Vagina (tissue), 2 donors: Measurements from ENCODE around the gene ECT2.

ENCODE experiments used
- CTCF ChIP-seq, 3 experiments: fragments of 450-650 bp in 2 of 3; fragments of 200-600 bp in 1 of 3; sonication (generic) in 1 of 3; IDR thresholded peaks; one replicate each; pipeline ENCODE4 v1.5.1; 2017 to 2019; ENCODE audit warnings: antibody characterized with exemption in 3 of 3, mild to moderate bottlenecking in 2 of 3, moderate library complexity in 2 of 3
- POLR2A ChIP-seq, 2 donors: fragments of 450-650 bp; IDR thresholded peaks; one replicate each; pipeline ENCODE4 v1.6.1; 2017; ENCODE audit warnings: antibody characterized with exemption in 2 of 2, mild to moderate bottlenecking in 2 of 2, moderate library complexity in 2 of 2
- POLR2AphosphoS5 ChIP-seq, 2 donors: sonication (generic); formaldehyde crosslinking; IDR thresholded peaks; one replicate each; pipeline ENCODE4 v1.9.0; 2017; ENCODE audit warnings: antibody characterized with exemption in 2 of 2, mild to moderate bottlenecking in 2 of 2, low read depth in 1 of 2; ENCODE audit not compliant: insufficient read depth in 1 of 2

GRCh38 chr3:172853921-172854666, 103.6 kb downstream of the ECT2 start:
- TF ChIP-seq POLR2A (IDR thresholded peaks at IDR 0.05), result no peak
- no peak for TF ChIP-seq CTCF (IDR thresholded peaks at IDR 0.05)
- TF ChIP-seq POLR2AphosphoS5 (IDR thresholded peaks at IDR 0.05; ENCODE audit: insufficient read depth in 1 of 2, low read depth in 1 of 2), result no peak
